Dendritic cell treated with granulocyte-macrophage colony-stimulating factor and Interleukin-4, amounts not matched to agents 40 ng/mL and 50 ng/mL, for 4 days (primary cell): ENCODE measurements around the gene DOCK1.

Experiments used
- H3K27ac Mint-ChIP-seq: one replicate; pipeline ENCODE4 v1.8.0; 2022; ENCODE audit warnings: mild to moderate bottlenecking, mixed read lengths
- H3K27me3 Mint-ChIP-seq: one replicate; pipeline ENCODE4 v1.8.0; 2022; ENCODE audit warnings: mild to moderate bottlenecking, mixed read lengths
- H3K36me3 Mint-ChIP-seq: one replicate; pipeline ENCODE4 v1.8.0; 2022; ENCODE audit warnings: low read depth, mixed read lengths
- H3K4me1 Mint-ChIP-seq: one replicate; pipeline ENCODE4 v1.8.0; 2022; ENCODE audit warnings: low read depth, mixed read lengths
- H3K4me3 Mint-ChIP-seq: one replicate; pipeline ENCODE4 v1.8.0; 2022; ENCODE audit warnings: mild to moderate bottlenecking, moderate library complexity, mixed read lengths
- H3K9me3 Mint-ChIP-seq: one replicate; pipeline ENCODE4 v1.8.0; 2022; ENCODE audit warnings: mixed read lengths
- intact Hi-C: fragments of 100-400 bp; cut with micrococcal nuclease; formaldehyde crosslinking; loops from one replicate; pipeline ENCODE4 v1.15.0; 2022

The DOCK1 gene

DNA sequence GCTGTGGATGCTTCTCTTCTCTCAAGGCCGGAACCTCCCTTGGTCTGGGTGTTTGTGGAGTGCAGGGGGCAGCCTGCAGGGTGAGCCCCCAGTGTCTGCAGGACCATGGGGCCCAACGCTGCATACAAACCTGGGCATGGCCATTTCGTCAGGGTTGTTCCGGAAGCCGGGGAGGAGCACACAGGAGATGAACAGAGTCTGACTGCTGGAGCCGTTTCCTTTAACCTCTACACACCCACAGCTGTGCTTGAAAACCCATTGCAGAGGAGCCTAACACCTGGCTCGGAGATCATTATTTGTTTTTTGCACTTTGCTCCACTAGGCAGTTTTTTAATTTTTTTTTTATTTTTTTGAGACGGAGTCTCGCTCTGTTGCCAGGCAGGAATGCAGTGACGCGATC, 458.8 kb downstream of the DOCK1 start:
- H3K4me3 Mint-ChIP-seq, result no peak overlapping the region
- H3K4me1 Mint-ChIP-seq, result no peaks in the 10 kb centered on the region
- intact Hi-C loops, result no loop called here
- no peaks in the 10 kb centered on the region for H3K9me3 Mint-ChIP-seq
- H3K36me3 Mint-ChIP-seq, result peaks cover 8% of the 10 kb centered on the region
- H3K27me3 Mint-ChIP-seq, result no peaks in the 10 kb centered on the region
- H3K27ac Mint-ChIP-seq, result no peak overlapping the region

DNA sequence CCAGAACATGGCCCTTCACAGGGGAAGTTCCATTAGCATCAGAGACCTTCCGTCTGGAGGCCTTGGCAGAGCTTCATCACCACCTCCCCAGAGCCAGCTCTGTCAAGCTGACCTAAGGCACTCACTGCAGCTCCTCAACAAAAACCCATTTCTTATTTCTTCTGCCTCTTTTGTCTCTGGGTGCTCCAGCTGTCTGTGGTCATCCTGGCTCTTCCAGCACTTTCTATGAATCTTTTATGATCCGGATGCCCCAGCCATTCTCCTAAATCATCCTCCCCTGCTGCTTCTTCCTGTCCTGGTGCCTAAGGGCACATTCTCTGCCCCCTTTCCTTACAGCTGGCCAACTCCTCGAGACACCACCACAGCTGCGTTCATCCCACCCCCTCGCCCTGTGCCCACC, 462.9 kb downstream of the DOCK1 start:
- intact Hi-C loops, result no loop called here
- Mint-ChIP-seq H3K36me3 (peaks cover under 1% of the 10 kb centered on the region), H3K27me3 (no peaks in the 10 kb centered on the region), H3K4me3 (no peak overlapping the region), H3K4me1 (no peaks in the 10 kb centered on the region), H3K27ac (no peak overlapping the region), H3K9me3 (no peaks in the 10 kb centered on the region)

DNA sequence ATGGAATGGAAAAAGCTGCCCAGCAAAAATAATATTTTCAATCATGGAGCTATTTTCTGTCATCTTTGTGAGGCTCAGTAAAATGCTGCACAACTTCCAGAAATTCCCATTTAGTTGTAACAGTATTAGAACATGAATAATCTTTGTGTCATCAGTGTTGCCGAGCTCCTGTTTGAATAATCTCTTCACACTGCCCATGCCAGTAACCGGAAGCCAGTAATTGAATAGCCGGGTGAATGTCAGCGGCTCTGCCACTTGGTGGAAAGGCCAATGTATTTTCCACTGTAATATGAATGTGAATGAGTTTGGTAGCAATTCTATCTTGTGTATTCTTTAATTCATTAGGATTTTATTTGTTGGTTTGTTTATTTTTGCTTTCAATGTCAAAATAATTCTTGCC, 463.7 kb downstream of the DOCK1 start:
- H3K4me1 Mint-ChIP-seq, result no peaks in the 10 kb centered on the region
- no peaks in the 10 kb centered on the region for H3K9me3 Mint-ChIP-seq
- intact Hi-C loops, result no loop called here
- no peaks in the 10 kb centered on the region for H3K36me3 Mint-ChIP-seq
- no peak overlapping the region for H3K27ac Mint-ChIP-seq
- H3K4me3 Mint-ChIP-seq, result no peak overlapping the region
- H3K27me3 Mint-ChIP-seq, result no peaks in the 10 kb centered on the region

GRCh38 chr10:127370601-127371000, 465.4 kb downstream of the DOCK1 start:
- no peaks in the 10 kb centered on the region for H3K27me3 Mint-ChIP-seq
- intact Hi-C loops, result no loop called here
- H3K4me3 Mint-ChIP-seq, result no peak overlapping the region
- H3K4me1 Mint-ChIP-seq, result no peaks in the 10 kb centered on the region
- H3K9me3 Mint-ChIP-seq, result no peaks in the 10 kb centered on the region
- H3K36me3 Mint-ChIP-seq, result peaks cover 11% of the 10 kb centered on the region
- no peak overlapping the region for H3K27ac Mint-ChIP-seq

DNA sequence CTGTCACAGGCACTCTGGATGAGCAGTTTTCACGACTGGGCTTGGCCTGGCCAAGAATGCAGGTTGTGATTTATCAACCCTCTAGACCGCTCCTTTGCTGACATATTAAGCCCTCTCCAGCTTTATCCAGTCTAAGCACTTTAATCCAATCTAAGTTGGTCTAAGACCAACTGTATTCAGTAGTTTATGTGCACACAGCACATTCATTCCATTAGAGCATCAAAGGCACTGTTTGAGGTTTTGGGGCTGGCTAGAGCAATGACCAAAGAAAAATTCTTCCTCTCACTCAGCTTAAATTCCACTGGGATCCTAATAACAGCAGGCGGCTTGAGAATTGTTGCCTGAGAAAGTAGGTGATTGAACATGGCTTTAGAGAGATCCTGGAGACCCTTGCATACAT, 467.1 kb downstream of the DOCK1 start:
- no peaks in the 10 kb centered on the region for H3K4me1 Mint-ChIP-seq
- intact Hi-C loops, result no loop called here
- H3K36me3 Mint-ChIP-seq, result peaks cover 11% of the 10 kb centered on the region
- H3K27me3 Mint-ChIP-seq, result no peaks in the 10 kb centered on the region
- H3K27ac Mint-ChIP-seq, result no peak overlapping the region
- H3K9me3 Mint-ChIP-seq, result no peaks in the 10 kb centered on the region
- no peak overlapping the region for H3K4me3 Mint-ChIP-seq

- Mint-ChIP-seq H3K36me3 (peaks cover 11% of the 10 kb centered on the region), H3K4me1 (no peaks in the 10 kb centered on the region), H3K9me3 (no peaks in the 10 kb centered on the region), H3K4me3 (no peak overlapping the region), H3K27me3 (no peaks in the 10 kb centered on the region), H3K27ac (no peak overlapping the region)
- intact Hi-C loops, result no loop called here
Measured at GRCh38 chr10:127374074-127374680, 468.9 kb downstream of the DOCK1 start.

- intact Hi-C loops, result no loop called here
- Mint-ChIP-seq H3K4me3 (no peak overlapping the region), H3K9me3 (no peaks in the 10 kb centered on the region), H3K27me3 (no peaks in the 10 kb centered on the region), H3K36me3 (peaks cover 11% of the 10 kb centered on the region), H3K4me1 (no peaks in the 10 kb centered on the region), H3K27ac (no peak overlapping the region)
Measured at GRCh38 chr10:127374901-127375300, 469.7 kb downstream of the DOCK1 start.

DNA sequence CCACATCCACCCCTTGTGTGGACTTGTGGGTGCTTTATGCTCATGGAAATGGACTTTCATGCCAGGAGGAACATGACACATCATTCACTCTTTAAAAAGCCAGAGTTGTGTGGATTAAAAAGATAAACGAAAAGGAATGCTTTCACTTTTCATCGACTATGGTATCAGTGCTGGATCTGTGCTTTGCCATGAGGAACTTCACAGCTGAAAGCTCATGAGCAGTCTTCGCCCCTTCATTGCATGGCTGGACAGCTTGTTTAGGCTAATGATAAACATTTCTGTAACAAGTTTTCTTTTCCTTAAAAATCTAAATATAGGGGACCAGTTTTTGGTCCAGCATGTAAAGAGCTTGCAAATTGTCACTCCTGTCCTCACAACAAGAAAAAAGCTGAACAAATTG, 470.2 kb downstream of the DOCK1 start:
- H3K4me3 Mint-ChIP-seq, result no peak overlapping the region
- peaks cover 11% of the 10 kb centered on the region for H3K36me3 Mint-ChIP-seq
- no peaks in the 10 kb centered on the region for H3K27me3 Mint-ChIP-seq
- no peaks in the 10 kb centered on the region for H3K4me1 Mint-ChIP-seq
- intact Hi-C loops, result no loop called here
- H3K27ac Mint-ChIP-seq, result no peak overlapping the region
- H3K9me3 Mint-ChIP-seq, result no peaks in the 10 kb centered on the region

- H3K36me3 Mint-ChIP-seq, result peaks cover 11% of the 10 kb centered on the region
- no peak overlapping the region for H3K27ac Mint-ChIP-seq
- no peak overlapping the region for H3K4me3 Mint-ChIP-seq
- no peaks in the 10 kb centered on the region for H3K4me1 Mint-ChIP-seq
- H3K27me3 Mint-ChIP-seq, result no peaks in the 10 kb centered on the region
- intact Hi-C loops, result no loop called here
- no peaks in the 10 kb centered on the region for H3K9me3 Mint-ChIP-seq
Measured at GRCh38 chr10:127376071-127376470, 470.8 kb downstream of the DOCK1 start.

DNA sequence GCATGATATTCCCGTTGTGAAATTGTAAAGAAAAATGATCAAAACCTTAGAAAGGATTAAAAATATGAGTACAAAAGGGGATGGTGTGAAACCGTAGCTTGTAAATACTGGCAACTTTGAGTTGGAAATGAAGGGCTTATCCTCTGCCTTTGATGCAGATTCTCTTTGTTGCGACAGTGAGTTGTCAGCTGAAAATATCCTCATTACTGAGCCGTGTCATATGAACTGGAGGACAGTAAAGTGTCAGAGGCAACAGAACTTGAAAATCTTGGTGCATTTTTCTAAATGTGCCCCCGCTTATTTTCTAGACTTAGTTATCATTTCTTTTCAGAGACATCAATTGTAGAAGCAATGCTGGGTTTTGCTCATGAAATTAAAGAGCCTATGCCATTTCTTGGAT, 473.4 kb downstream of the DOCK1 start:
- Mint-ChIP-seq H3K27ac (no peak overlapping the region), H3K36me3 (peaks cover 22% of the 10 kb centered on the region), H3K4me1 (no peaks in the 10 kb centered on the region), H3K27me3 (no peaks in the 10 kb centered on the region), H3K9me3 (no peaks in the 10 kb centered on the region), H3K4me3 (no peak overlapping the region)
- intact Hi-C loops, result no loop called here

GRCh38 chr10:127384532-127384931, 479.3 kb downstream of the DOCK1 start:
- Mint-ChIP-seq H3K36me3 (peaks cover 10% of the 10 kb centered on the region), H3K9me3 (no peaks in the 10 kb centered on the region), H3K4me3 (no peak overlapping the region), H3K27ac (no peak overlapping the region), H3K4me1 (no peaks in the 10 kb centered on the region), H3K27me3 (no peaks in the 10 kb centered on the region)
- intact Hi-C loops, result no loop called here

GRCh38 chr10:127385066-127385465, 479.8 kb downstream of the DOCK1 start:
- H3K4me1 Mint-ChIP-seq, result no peaks in the 10 kb centered on the region
- intact Hi-C loops, result no loop called here
- no peaks in the 10 kb centered on the region for H3K27me3 Mint-ChIP-seq
- H3K36me3 Mint-ChIP-seq, result peaks cover 10% of the 10 kb centered on the region
- no peaks in the 10 kb centered on the region for H3K9me3 Mint-ChIP-seq
- no peak overlapping the region for H3K27ac Mint-ChIP-seq
- H3K4me3 Mint-ChIP-seq, result no peak overlapping the region

DNA sequence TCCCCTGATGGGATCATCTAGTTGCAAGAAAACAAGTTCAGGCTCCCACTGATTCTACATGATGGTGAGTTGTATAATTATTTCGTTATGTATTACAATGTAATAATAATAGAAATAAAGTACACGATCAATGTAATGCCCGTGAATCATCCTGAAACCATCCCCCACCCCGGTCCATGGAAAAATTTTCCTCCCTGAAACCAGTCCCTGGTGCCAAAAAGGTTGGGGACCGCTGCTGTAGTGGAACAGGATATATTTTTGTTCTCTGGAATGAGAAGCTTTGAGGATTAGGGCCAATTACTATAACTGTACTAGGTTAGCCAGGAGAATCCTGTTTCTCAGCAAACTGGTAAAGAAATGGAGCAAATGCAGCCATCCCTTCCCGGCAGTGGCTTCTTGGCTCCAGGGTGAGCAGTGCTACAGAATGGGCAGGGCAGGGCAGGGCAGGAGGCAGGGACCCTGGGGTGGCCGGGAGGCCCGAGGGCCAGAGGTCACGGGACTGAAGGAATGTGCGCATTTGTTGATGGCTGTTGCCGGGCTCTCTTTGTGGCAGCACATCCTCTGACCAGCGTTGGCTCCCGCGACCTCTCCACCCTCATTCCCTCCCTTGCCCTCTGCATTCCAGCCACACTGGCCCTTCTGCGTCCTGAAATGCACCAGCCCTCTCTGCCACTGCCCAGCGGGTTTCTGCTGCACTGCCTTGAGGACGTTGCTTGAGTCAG, 481.5 kb downstream of the DOCK1 start:
- Mint-ChIP-seq H3K27ac (no peak overlapping the region), H3K9me3 (no peaks in the 10 kb centered on the region), H3K36me3 (peaks cover 7% of the 10 kb centered on the region), H3K4me3 (no peak overlapping the region), H3K4me1 (no peaks in the 10 kb centered on the region), H3K27me3 (no peaks in the 10 kb centered on the region)
- intact Hi-C loops, result no loop called here

DNA sequence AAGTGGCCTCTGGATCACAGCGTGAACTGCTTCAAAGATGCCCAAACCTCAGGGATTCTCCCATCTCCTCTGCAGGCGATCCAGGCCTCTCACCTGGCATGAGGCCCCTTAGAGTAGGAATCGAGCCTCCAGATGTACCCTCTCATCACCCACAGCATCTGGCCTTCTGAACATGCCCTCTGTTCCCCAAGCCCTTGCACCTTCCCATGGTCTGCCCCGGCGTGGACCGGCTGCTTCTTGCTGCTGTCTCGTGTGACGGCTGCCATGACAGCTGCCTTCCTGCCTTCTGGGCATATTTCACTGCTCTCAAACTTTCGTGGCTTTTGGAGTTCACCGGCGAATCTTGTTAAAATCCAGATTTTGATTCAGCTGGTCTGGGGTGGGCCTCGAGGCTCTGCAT, 486.6 kb downstream of the DOCK1 start:
- H3K4me1 Mint-ChIP-seq, result no peaks in the 10 kb centered on the region

More for the DNA sequence above, 486.6 kb downstream of the DOCK1 start:
- Mint-ChIP-seq H3K27me3 (no peaks in the 10 kb centered on the region), H3K4me3 (no peak overlapping the region), H3K27ac (no peak overlapping the region), H3K36me3 (no peaks in the 10 kb centered on the region), H3K9me3 (no peaks in the 10 kb centered on the region)
- intact Hi-C loops, result no loop called here
